HepG2 (cell line): ENCODE results near the gene CCNQ. TPM values are rescaled to one million over a fixed set of nuclear protein-coding genes. Genes with fewer than 3 reads are reported as not detected.

Experiments
- ATAC-seq: fragments of 200-7000 bp; cut with Tn5 transposase; 3 replicates; pipeline ENCODE4 v1.9.1; 2020; ENCODE audit warnings: mild to moderate bottlenecking, moderate library complexity
- BruUV-seq: library from RNA; stranded (reverse); fragments of 400-500 nt; replicated peaks from 2 replicates; lab custom pipeline; 2021; lab: Mats Ljungman, UMichigan
- CTCF ChIA-PET: fragments of 300-600 bp; formaldehyde crosslinking; extraction: SDS; loops from one replicate; lab custom pipeline; 2021; ENCODE audit warnings: low total read pairs, inconsistent platforms, low intra/inter-chr PET ratio; lab: Yijun Ruan, JAX
- POLR2A ChIA-PET: fragments of 350-600 bp; sonication (Branson Sonifier 250); formaldehyde crosslinking; loops from one replicate; lab custom pipeline; 2020; ENCODE audit warnings: antibody characterized with exemption, inconsistent platforms; lab: Yijun Ruan, JAX
- DNase-seq: peaks from one replicate; pipeline ENCODE4 v3.0.0-alpha.2; 2015; ENCODE audit warnings: low spot score
- FAIRE-seq: peaks from 3 replicates; lab custom pipeline; 2011; peaks lifted over from hg19 to GRCh38; lab: Jason Lieb, UNC
- H2AFZ ChIP-seq: one replicate; pipeline ENCODE4 v1.6.1; 2011; ENCODE audit warnings: low read length, inconsistent platforms
- H3K27ac ChIP-seq: fragments of 300-600 bp; 3 replicates; pipeline ENCODE4 v1.8.0; 2011; ENCODE audit warnings: mixed run types, mild to moderate bottlenecking, mixed read lengths, low read length, inconsistent platforms; ENCODE audit not compliant: insufficient read depth; ENCODE audit errors: extremely low read length
- H3K27me3 ChIP-seq, 2 experiments: fragments of 200-600 bp in 1 of 2; 2 replicates in 1 of 2; 3 replicates in 1 of 2; pipeline versions ENCODE4 v1.6.0 to v1.8.0; 2011; ENCODE audit warnings: low read length in 2 of 2, mild to moderate bottlenecking in 2 of 2, moderate library complexity in 2 of 2, inconsistent platforms in 1 of 2; ENCODE audit not compliant: insufficient read depth in 2 of 2, control insufficient read depth in 1 of 2
- H3K36me3 ChIP-seq, 2 experiments: fragments of 200-600 bp in 1 of 2; replicated peaks in 1 of 2; 2 replicates in 1 of 2; 3 replicates in 1 of 2; pipeline versions ENCODE4 v1.5.1 to v1.8.0; 2011; ENCODE audit warnings: low read length in 2 of 2, inconsistent platforms in 1 of 2; ENCODE audit not compliant: insufficient read depth in 2 of 2, control insufficient read depth in 1 of 2
- H3K4me1 ChIP-seq: 2 replicates; pipeline ENCODE4 v1.5.1; 2012; ENCODE audit warnings: low read length, inconsistent platforms; ENCODE audit not compliant: insufficient read depth
- H3K4me2 ChIP-seq: 2 replicates; pipeline ENCODE4 v1.6.0; 2011; ENCODE audit warnings: low read depth, low read length, inconsistent platforms
- H3K4me3 ChIP-seq, 3 experiments: fragments of 200-600 bp in 1 of 3; sonication (generic), shearing (Covaris generic) in 1 of 3; replicated peaks in 1 of 3; 2 replicates each; pipeline ENCODE4 v1.5.1; 2011 to 2016; ENCODE audit warnings: low read length in 3 of 3, inconsistent platforms in 2 of 3, low read depth in 2 of 3, mild to moderate bottlenecking in 2 of 3, control low read depth in 1 of 3, mixed read lengths in 1 of 3; ENCODE audit not compliant: insufficient read depth in 1 of 3
- H3K79me2 ChIP-seq: one replicate; pipeline ENCODE4 v1.6.1; 2011; ENCODE audit warnings: low read length, inconsistent platforms; ENCODE audit not compliant: insufficient read depth
- H3K9ac ChIP-seq: 2 replicates; pipeline ENCODE4 v1.6.0; 2011; ENCODE audit warnings: mild to moderate bottlenecking, low read depth, low read length, inconsistent platforms; ENCODE audit not compliant: insufficient read depth
- H3K9me3 ChIP-seq: 2 replicates; pipeline ENCODE4 v1.5.1; 2012; ENCODE audit warnings: mild to moderate bottlenecking, low read length
- H4K20me1 ChIP-seq: 2 replicates; pipeline ENCODE4 v1.6.0; 2011; ENCODE audit warnings: inconsistent platforms, mild to moderate bottlenecking, low read length, moderate library complexity; ENCODE audit not compliant: insufficient read depth
- AGO2 ChIP-seq: fragments of 200-400 bp; formaldehyde crosslinking; optimal IDR thresholded peaks from 2 replicates; pipeline ENCODE3; 2017; ENCODE audit warnings: mild to moderate bottlenecking, low read depth, low read length, moderate library complexity
- BORCS8-MEF2B ChIP-seq: sonication (generic); formaldehyde crosslinking; IDR thresholded peaks from 2 replicates; pipeline ENCODE4 v1.8.0; 2022; ENCODE audit warnings: mild to moderate bottlenecking, missing genetic modification reagents
- DRAP1 ChIP-seq: IDR thresholded peaks from 2 replicates; pipeline ENCODE4 v1.6.1; 2016; ENCODE audit warnings: missing genetic modification reagents, missing compliant biosample characterization
- GLMP ChIP-seq: sonication (generic); formaldehyde crosslinking; IDR thresholded peaks from 2 replicates; pipeline ENCODE4 v1.9.0; 2021; ENCODE audit warnings: missing genetic modification reagents, mild to moderate bottlenecking, borderline replicate concordance
- GTF3A ChIP-seq: sonication (generic); formaldehyde crosslinking; conservative IDR thresholded peaks from 2 replicates; pipeline ENCODE4 v1.4.0; 2020; ENCODE audit warnings: mild to moderate bottlenecking, missing genetic modification reagents
- HMG20B ChIP-seq: conservative IDR thresholded peaks from 2 replicates; pipeline ENCODE4 v1.6.1; 2016; ENCODE audit warnings: missing genetic modification reagents, missing compliant biosample characterization
- JARID2 ChIP-seq: sonication (generic); formaldehyde crosslinking; IDR thresholded peaks from 2 replicates; pipeline ENCODE4 v1.8.1; 2023; ENCODE audit warnings: missing genetic modification reagents, inconsistent platforms; ENCODE audit not compliant: insufficient replicate concordance
- MED1 ChIP-seq: sonication (generic); formaldehyde crosslinking; IDR thresholded peaks from 2 replicates; pipeline ENCODE4 v1.4.0; 2020; ENCODE audit warnings: missing genetic modification reagents
- MED13 ChIP-seq: sonication (generic); formaldehyde crosslinking; IDR thresholded peaks from 2 replicates; pipeline ENCODE4 v1.5.0; 2020; ENCODE audit warnings: missing genetic modification reagents
- POLR2AphosphoS2 ChIP-seq: IDR thresholded peaks from 2 replicates; pipeline ENCODE4 v1.6.1; 2011; ENCODE audit warnings: low read depth, low read length, improper control_type of control experiment
- POLR2G ChIP-seq: fragments of 200-400 bp; formaldehyde crosslinking; IDR thresholded peaks from 2 replicates; pipeline ENCODE4 v1.6.1; 2018; ENCODE audit warnings: mild to moderate bottlenecking, low read depth, low read length, moderate library complexity
- SATB2 ChIP-seq: sonication (generic); formaldehyde crosslinking; IDR thresholded peaks from 2 replicates; pipeline ENCODE4 v1.5.0; 2020; ENCODE audit warnings: missing genetic modification reagents
- SNRNP70 ChIP-seq: fragments of 200-400 bp; formaldehyde crosslinking; IDR thresholded peaks from 2 replicates; pipeline ENCODE4 v1.6.1; 2017; ENCODE audit warnings: mild to moderate bottlenecking, low read depth, low read length, moderate library complexity
- THRA ChIP-seq: sonication (generic); formaldehyde crosslinking; IDR thresholded peaks from 2 replicates; pipeline ENCODE4 v1.4.0; 2020; ENCODE audit warnings: missing genetic modification reagents, borderline replicate concordance
- ZC3H4 ChIP-seq: sonication (generic); formaldehyde crosslinking; IDR thresholded peaks from 2 replicates; pipeline ENCODE4 v1.4.0; 2020; ENCODE audit warnings: missing genetic modification reagents, borderline replicate concordance
- ZNF770 ChIP-seq: sonication (generic); formaldehyde crosslinking; IDR thresholded peaks from 2 replicates; pipeline ENCODE4 v1.5.0; 2020; ENCODE audit warnings: mild to moderate bottlenecking, missing genetic modification reagents
- ZNF891 ChIP-seq: sonication (generic); formaldehyde crosslinking; IDR thresholded peaks from 2 replicates; pipeline ENCODE4 v1.5.0; 2020; ENCODE audit warnings: mild to moderate bottlenecking, missing genetic modification reagents
- WGBS: methylation state at CpG from one replicate; pipeline ENCODE4 v1.1.6; 2017; ENCODE audit warnings: low lambda C conversion rate; 5-methylcytosine and 5-hydroxymethylcytosine counted together
- in situ Hi-C: cut with HindIII; loops from 2 replicates; pipeline ENCODE4 v1.10.0; 2017; ENCODE audit warnings: low pct_unique_long_range_greater_than_20kb; ENCODE audit not compliant: extremely low pct_ligation_motif_present
- intact Hi-C: fragments of 100-400 bp; cut with micrococcal nuclease; formaldehyde crosslinking; loops from one replicate; pipeline ENCODE4 v1.10.0; 2022; ENCODE audit not compliant: unreplicated experiment
- polyA plus RNA-seq, 8 experiments: library from polyadenylated mRNA; depleted of rRNA in 3 of 8; stranded (reverse) in 7 of 8; unstranded in 1 of 8; fragments of >200 nt; fragmentation: Illumina TruSeq in 4 of 8; extraction: Trizol in 4 of 8; gene quantifications; 2 replicates each; pipeline versions ENCODE4 v1.2.1 to v1.2.3, GENCODE V29; 2011 to 2016; ENCODE audit warnings: low read depth in 4 of 8, missing spikeins in 1 of 8, mixed read lengths in 1 of 8; ENCODE audit not compliant: insufficient read depth in 1 of 8
- total RNA-seq, 5 experiments: library from RNA; depleted of rRNA; stranded (reverse); fragments of >200 nt; fragmentation: Illumina TruSeq; extraction: Trizol; gene quantifications; 2 replicates each; pipeline ENCODE4 v1.2.3, GENCODE V29; 2016; ENCODE audit warnings: low read depth in 1 of 5

Gene CCNQ
- total and polyA plus RNA-seq, 2 of the 13 experiments (the other 11 are each of a cell fraction or from before 2014, with no cell fraction given): 15.0 to 25.5 TPM

- TSS peak; percentile 79 for BruUV-seq
- no peak for FAIRE-seq
- H3K27ac ChIP-seq: peak overlapping the region; percentile 100
- no peak for TF ChIP-seq SATB2 (CRISPR knock-in tag)
- no peak for TF ChIP-seq POLR2AphosphoS2
- TF ChIP-seq MED13 (CRISPR knock-in tag): 0 out of 2 replicates have a peak, but pooled peaks have one; percentile 8
- peak; percentile 93 for TF ChIP-seq ZC3H4 (CRISPR knock-in tag)
- no peak for TF ChIP-seq HMG20B (CRISPR knock-in tag)
- peak; percentile 13; the same call in 1 of the 2 replicates for TF ChIP-seq MED1 (CRISPR knock-in tag)
- 0 out of 2 replicates have a peak, but pooled peaks have one; percentile 45 for TF ChIP-seq ZNF891 (CRISPR knock-in tag)
- TF ChIP-seq GTF3A: no peak
- TF ChIP-seq THRA (CRISPR knock-in tag): no peak
- peak; percentile 52 for TF ChIP-seq POLR2G
- TF ChIP-seq AGO2: peak; percentile 90
- TF ChIP-seq DRAP1 (CRISPR knock-in tag): no peak
- TF ChIP-seq GLMP (CRISPR knock-in tag): no peak
- TF ChIP-seq ZNF770: no peak; the same call in 1 of the 2 replicates
- TF ChIP-seq JARID2 (CRISPR knock-in tag): no peak
- TF ChIP-seq BORCS8-MEF2B (CRISPR knock-in tag): 0 out of 2 replicates have a peak, but pooled peaks have one; percentile 25
- no peak for TF ChIP-seq SNRNP70
Measured at GRCh38 chrX:153626025-153626633, 27.2 kb upstream of the CCNQ start.

More at GRCh38 chrX:153626025-153626633, 27.2 kb upstream of the CCNQ start:
- intact Hi-C loops (no loop called here), in situ Hi-C loops (no loop called here)
- ChIA-PET POLR2A (interaction anchor here (0.9 to 11.8 kb wide), 8 partner anchors 7 to 302 kb away, joined by 3 to 596 read pairs (median 6); partner anchors contain the start of gene DUSP9), CTCF (no interaction called here)
- H3K4me3 ChIP-seq: peak overlapping the region; percentile 46 to 77 (median 69); a peak in 5 of 6 replicates
- no CpG with 5 or more reads among the region's 16 CpGs for WGBS
- H3K4me2 ChIP-seq: peak overlapping the region; percentile 91
- peaks cover 96% of the 10 kb centered on the region for H3K4me1 ChIP-seq
- ATAC-seq (peak; percentile 9), DNase-seq (no peak)
- peak overlapping the region; percentile 95 for H3K9ac ChIP-seq
- H3K36me3 ChIP-seq: no peaks in the 10 kb centered on the region
- H2AFZ ChIP-seq: no peak overlapping the region
- no peaks in the 10 kb centered on the region for H3K9me3 ChIP-seq
- H3K27me3 ChIP-seq: no peaks in the 10 kb centered on the region
- no peaks in the 10 kb centered on the region for H4K20me1 ChIP-seq
- H3K79me2 ChIP-seq: peaks cover 22% of the 10 kb centered on the region
